Measurements from ENCODE around the gene CPNE1.

DNA sequence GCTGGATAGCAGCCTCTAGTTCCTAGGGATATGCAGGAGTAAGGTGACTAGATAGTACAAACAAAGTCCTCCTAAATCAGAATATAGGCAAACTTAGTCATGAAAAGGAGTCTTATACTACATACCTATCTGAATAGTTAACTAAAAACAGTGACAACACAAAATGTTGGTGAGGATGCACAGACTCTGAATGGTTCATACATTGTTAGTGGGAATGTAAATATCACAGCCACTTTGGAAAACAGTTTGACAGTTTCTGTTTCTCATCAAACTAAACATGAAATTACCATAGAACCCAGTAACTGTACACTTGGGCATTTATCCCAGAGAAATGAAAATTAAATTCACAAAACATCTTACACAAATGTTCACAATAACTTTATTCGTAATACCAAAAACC lies 17.3 kb upstream of the CPNE1 start:
- TF ChIP-seq, protein P1, sequence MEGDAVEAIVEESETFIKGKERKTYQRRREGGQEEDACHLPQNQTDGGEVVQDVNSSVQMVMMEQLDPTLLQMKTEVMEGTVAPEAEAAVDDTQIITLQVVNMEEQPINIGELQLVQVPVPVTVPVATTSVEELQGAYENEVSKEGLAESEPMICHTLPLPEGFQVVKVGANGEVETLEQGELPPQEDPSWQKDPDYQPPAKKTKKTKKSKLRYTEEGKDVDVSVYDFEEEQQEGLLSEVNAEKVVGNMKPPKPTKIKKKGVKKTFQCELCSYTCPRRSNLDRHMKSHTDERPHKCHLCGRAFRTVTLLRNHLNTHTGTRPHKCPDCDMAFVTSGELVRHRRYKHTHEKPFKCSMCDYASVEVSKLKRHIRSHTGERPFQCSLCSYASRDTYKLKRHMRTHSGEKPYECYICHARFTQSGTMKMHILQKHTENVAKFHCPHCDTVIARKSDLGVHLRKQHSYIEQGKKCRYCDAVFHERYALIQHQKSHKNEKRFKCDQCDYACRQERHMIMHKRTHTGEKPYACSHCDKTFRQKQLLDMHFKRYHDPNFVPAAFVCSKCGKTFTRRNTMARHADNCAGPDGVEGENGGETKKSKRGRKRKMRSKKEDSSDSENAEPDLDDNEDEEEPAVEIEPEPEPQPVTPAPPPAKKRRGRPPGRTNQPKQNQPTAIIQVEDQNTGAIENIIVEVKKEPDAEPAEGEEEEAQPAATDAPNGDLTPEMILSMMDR (IDR thresholded peaks at IDR 0.05 in 4 of 5, conservative IDR thresholded peaks at IDR 0.05 in 1 of 5) = no peak
- no peak for TF ChIP-seq POLR2A (IDR thresholded peaks at IDR 0.05)
